Fibroblast of the aortic adventitia (primary cell): ENCODE results near the gene GPR37L1. TPM values are rescaled to one million over a fixed set of nuclear protein-coding genes. Genes with fewer than 3 reads are reported as not detected.
"Not testable (repeated sequence)": the region's sequence is repeated elsewhere in the genome, so short reads cannot be mapped to it uniquely, and the experiment has no call there.

Source experiments
- DNase-seq: peaks from one replicate; pipeline ENCODE4 v3.0.0-alpha.2; 2010; ENCODE audit warnings: low read depth
- H3K4me3 ChIP-seq: 2 replicates; pipeline ENCODE4 v1.5.1; 2011; ENCODE audit warnings: low read depth, mild to moderate bottlenecking, control low read depth, low read length, moderate library complexity
- total RNA-seq: library from RNA; depleted of rRNA; stranded (reverse); fragments of >200 nt; gene quantifications from 2 replicates; pipeline ENCODE4 v1.2.3, GENCODE V29; 2012; ENCODE audit warnings: low replicate concordance
- TF ChIP-seq, protein P1 (sequence below): IDR thresholded peaks from 2 replicates; pipeline ENCODE4 v1.5.1; 2011; ENCODE audit warnings: mild to moderate bottlenecking, low read length, control low read depth, inconsistent platforms; ENCODE audit not compliant: insufficient read depth

The GPR37L1 gene
- total RNA-seq, 1 donor: not detected

GRCh38 chr1:202171292-202172014 lies 48.7 kb downstream of the GPR37L1 start:
- no peak overlapping the region for H3K4me3 ChIP-seq
- TF ChIP-seq, protein P1, sequence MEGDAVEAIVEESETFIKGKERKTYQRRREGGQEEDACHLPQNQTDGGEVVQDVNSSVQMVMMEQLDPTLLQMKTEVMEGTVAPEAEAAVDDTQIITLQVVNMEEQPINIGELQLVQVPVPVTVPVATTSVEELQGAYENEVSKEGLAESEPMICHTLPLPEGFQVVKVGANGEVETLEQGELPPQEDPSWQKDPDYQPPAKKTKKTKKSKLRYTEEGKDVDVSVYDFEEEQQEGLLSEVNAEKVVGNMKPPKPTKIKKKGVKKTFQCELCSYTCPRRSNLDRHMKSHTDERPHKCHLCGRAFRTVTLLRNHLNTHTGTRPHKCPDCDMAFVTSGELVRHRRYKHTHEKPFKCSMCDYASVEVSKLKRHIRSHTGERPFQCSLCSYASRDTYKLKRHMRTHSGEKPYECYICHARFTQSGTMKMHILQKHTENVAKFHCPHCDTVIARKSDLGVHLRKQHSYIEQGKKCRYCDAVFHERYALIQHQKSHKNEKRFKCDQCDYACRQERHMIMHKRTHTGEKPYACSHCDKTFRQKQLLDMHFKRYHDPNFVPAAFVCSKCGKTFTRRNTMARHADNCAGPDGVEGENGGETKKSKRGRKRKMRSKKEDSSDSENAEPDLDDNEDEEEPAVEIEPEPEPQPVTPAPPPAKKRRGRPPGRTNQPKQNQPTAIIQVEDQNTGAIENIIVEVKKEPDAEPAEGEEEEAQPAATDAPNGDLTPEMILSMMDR: no peak

DNA sequence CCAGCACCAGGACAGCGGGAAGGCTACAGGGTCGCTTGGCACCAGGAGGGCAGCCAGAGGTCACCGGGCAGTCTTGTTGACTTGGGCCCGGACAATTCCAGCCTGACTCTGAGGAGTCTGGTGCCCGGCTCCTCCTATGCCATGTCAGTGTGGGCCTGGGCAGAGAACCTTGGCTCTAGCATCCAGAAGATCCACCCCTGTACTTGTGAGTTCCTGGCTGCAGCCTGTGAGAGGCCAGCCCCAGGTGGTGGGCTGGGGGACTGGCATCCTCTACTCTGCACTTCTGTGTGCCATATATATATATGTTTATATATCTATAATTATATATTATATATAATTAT lies 49.3 kb downstream of the GPR37L1 start:
- TF ChIP-seq, protein P1: no peak
- DNase-seq: no peak
- H3K4me3 ChIP-seq: no peak overlapping the region

More at GRCh38 chr1:202171292-202172014, 48.7 kb downstream of the GPR37L1 start:
- no peak for DNase-seq

DNA sequence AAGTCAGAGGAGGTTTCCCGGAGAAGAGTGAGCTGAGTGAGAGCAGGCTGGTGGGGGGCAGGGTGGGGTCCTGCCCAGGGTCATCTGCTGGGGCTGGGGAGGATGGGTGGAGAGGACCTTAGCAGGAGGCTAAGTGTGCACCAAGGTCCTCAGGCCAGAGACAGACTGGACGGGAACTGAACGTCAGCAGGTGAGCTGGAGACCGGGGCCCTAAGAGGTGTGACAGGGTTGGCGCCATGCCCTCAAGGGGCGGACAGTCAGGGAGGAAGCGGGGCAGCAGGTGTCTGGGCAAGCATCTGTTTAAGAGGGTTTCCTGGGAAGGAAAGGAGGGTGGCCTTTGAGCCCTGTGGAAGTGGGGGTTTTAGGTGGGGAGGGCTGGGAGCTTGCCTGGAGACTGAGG lies 51.3 kb downstream of the GPR37L1 start:
- TF ChIP-seq, protein P1: no peak

GRCh38 chr1:202176949-202177927 lies 54.5 kb downstream of the GPR37L1 start:
- H3K4me3 ChIP-seq: no peak overlapping the region
- no peak for DNase-seq
- TF ChIP-seq, protein P1: no peak

More for the DNA sequence above, 51.3 kb downstream of the GPR37L1 start:
- no peak overlapping the region for H3K4me3 ChIP-seq
- no peak for DNase-seq

DNA sequence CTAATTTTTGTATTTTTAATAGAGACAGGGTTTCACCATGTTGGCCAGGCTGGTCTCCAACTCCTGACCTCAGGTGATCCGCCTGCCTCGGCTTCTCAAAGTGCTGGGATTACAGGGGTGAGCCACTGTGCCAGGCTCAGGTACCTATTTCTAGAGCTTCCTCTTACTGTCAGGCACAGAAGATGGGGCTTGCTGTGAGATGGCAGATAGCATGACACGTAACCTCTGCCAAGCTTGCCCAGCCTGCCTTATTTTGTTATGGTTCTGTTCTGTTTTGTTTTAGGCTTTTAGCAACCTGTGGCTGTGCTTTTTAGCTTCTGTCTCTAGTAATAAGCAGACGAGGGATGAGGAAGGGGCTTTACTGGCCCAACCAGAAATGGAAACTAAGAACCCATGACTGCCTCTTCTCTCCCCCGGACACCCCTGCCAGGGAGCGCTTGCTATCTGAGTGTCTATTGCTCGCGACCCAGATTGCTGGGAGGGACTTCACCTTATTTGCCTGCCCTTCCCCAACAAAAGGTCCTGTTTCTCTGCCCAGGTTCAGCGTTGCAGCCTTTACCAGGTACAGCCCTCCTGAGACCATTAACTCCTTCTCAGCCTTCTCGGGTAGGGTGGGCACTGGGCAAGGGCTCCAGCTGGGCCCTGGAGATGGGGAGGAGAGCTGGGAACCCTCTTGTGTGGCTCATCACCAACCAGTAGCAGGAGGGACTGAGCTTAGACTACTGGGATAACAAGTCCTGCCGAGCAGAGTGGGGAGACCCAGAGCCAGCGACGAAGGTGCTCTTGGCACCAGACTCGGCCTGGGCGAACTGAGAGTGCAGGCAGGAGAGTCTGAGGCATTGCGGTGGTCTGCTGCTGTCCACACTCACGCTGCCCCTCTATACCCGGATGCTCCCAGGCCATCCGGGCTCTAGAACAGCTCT lies 57.4 kb downstream of the GPR37L1 start:
- no peak overlapping the region for H3K4me3 ChIP-seq
- no peak for DNase-seq
- TF ChIP-seq, protein P1: no peak

DNA sequence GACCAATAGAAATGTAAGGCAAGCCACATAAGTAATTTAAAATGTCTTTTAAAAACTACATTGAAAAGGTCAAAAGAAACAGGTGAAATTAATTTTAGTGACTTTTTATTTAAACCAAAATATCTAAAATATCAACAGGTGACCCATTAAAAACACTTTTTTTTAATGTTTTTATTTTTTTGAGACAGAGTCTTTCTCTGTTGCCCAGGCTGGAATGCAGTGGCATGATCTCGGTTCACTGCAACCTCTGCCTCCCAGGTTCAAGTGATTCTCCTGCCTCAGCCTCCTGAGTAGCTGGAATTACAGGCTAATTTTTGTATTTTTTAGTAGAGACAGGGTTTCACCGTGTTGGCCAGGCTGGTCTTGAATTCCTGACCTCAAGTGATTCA lies 58.0 kb downstream of the GPR37L1 start:
- not testable (repeated sequence) for H3K4me3 ChIP-seq, DNase-seq
